B cell (primary cell): Measurements from ENCODE around the gene GDA. TPM values are rescaled to one million over a fixed set of nuclear protein-coding genes. Genes with fewer than 3 reads are reported as not detected.

Experiments used
- ATAC-seq: fragments of 200-7000 bp; cut with Tn5 transposase; one replicate; pipeline ENCODE4 v1.10.0; 2021; ENCODE audit warnings: low read depth, mild to moderate bottlenecking, moderate number of reproducible peaks, moderate library complexity
- CTCF ChIA-PET: fragments of 350-600 bp; sonication (Branson Sonifier 250); formaldehyde crosslinking; loops from one replicate; lab custom pipeline; 2021; ENCODE audit warnings: antibody characterized with exemption, inconsistent platforms; lab: Charles Lee
- POLR2A ChIA-PET: fragments of 350-600 bp; sonication (Branson Sonifier 250); formaldehyde crosslinking; loops from one replicate; lab custom pipeline; 2021; ENCODE audit warnings: antibody characterized with exemption; lab: Charles Lee
- DNase-seq: peaks from one replicate; pipeline ENCODE4 v3.0.0; 2013
- H2AFZ ChIP-seq: 2 replicates; pipeline ENCODE4 v1.6.1; 2012; ENCODE audit warnings: mild to moderate bottlenecking, low read depth, low read length; ENCODE audit not compliant: insufficient read depth, poor library complexity, severe bottlenecking
- H3K27ac ChIP-seq, 2 donors: 1 replicate in 1 of 2; 2 replicates in 1 of 2; pipeline ENCODE4 v1.5.1; 2012 to 2013; ENCODE audit warnings: low read length in 2 of 2, mild to moderate bottlenecking in 2 of 2, moderate library complexity in 1 of 2
- H3K27me3 ChIP-seq, 4 experiments: fragments of 200-600 bp in 1 of 4; sonication (generic) in 1 of 4; replicated peaks in 1 of 4; 1 replicate in 2 of 4; 2 replicates in 2 of 4; pipeline versions ENCODE4 v1.6.1 to v1.7.0; 2013 to 2016; ENCODE audit warnings: low read length in 3 of 4, mild to moderate bottlenecking in 2 of 4, mixed read lengths in 1 of 4, moderate library complexity in 1 of 4; ENCODE audit not compliant: insufficient read depth in 4 of 4, control insufficient read depth in 3 of 4; ENCODE audit errors: control extremely low read depth in 1 of 4
- H3K36me3 ChIP-seq, 2 experiments: replicated peaks in 1 of 2; 1 replicate in 1 of 2; 2 replicates in 1 of 2; pipeline versions ENCODE4 v1.6.1 to v1.7.1; 2013; ENCODE audit warnings: low read length in 1 of 2; ENCODE audit not compliant: insufficient read depth in 2 of 2, control insufficient read depth in 1 of 2; ENCODE audit errors: control extremely low read depth in 1 of 2, extremely low read depth in 1 of 2
- H3K4me1 ChIP-seq, 2 donors: fragments of 200-600 bp in 1 of 2; sonication (generic) in 1 of 2; 1 replicate in 1 of 2; 2 replicates in 1 of 2; pipeline versions ENCODE4 v1.5.1 to v1.6.1; 2013 to 2017; ENCODE audit warnings: low read length in 2 of 2; ENCODE audit not compliant: control insufficient read depth in 2 of 2, insufficient read depth in 2 of 2
- H3K4me2 ChIP-seq: replicated peaks from 2 replicates; pipeline ENCODE3; 2012; ENCODE audit warnings: mild to moderate bottlenecking, low read depth, low read length; ENCODE audit not compliant: poor library complexity, severe bottlenecking
- H3K4me3 ChIP-seq, 5 experiments: fragments of 200-600 bp in 1 of 5; sonication (generic) in 1 of 5; 1 replicate in 3 of 5; 2 replicates in 2 of 5; pipeline versions ENCODE4 v1.5.1 to v1.7.0; 2011 to 2016; ENCODE audit warnings: low read length in 4 of 5, mild to moderate bottlenecking in 4 of 5, low read depth in 2 of 5, control low read depth in 1 of 5, moderate library complexity in 1 of 5; ENCODE audit not compliant: insufficient read depth in 1 of 5; ENCODE audit errors: control extremely low read depth in 1 of 5, extremely low read depth in 1 of 5
- H3K79me2 ChIP-seq: fragments of 200-600 bp; sonication (generic); one replicate; pipeline ENCODE4 v1.6.0; 2016; ENCODE audit warnings: low read length; ENCODE audit not compliant: control insufficient read depth, insufficient read depth
- H3K9ac ChIP-seq: fragments of 200-600 bp; sonication (generic); 2 replicates; pipeline ENCODE4 v1.6.1; 2017; ENCODE audit warnings: mild to moderate bottlenecking, low read length, moderate library complexity
- H3K9me3 ChIP-seq, 3 donors: one replicate each; pipeline versions ENCODE4 v1.6.1 to v1.7.1; 2013; ENCODE audit warnings: low read length in 2 of 3; ENCODE audit not compliant: control insufficient read depth in 2 of 3, insufficient read depth in 1 of 3; ENCODE audit errors: control extremely low read depth in 1 of 3
- H4K20me1 ChIP-seq: 2 replicates; pipeline ENCODE4 v1.6.0; 2012; ENCODE audit warnings: mild to moderate bottlenecking, low read length; ENCODE audit not compliant: insufficient read depth, control insufficient read depth, poor library complexity, severe bottlenecking
- H3K27ac Mint-ChIP-seq: one replicate; pipeline ENCODE4 v1.8.0; 2021; ENCODE audit warnings: mixed read lengths
- H3K27me3 Mint-ChIP-seq: one replicate; pipeline ENCODE4 v1.8.0; 2021; ENCODE audit warnings: mixed read lengths
- H3K4me1 Mint-ChIP-seq: one replicate; pipeline ENCODE4 v1.8.0; 2021; ENCODE audit warnings: mixed read lengths
- H3K4me3 Mint-ChIP-seq: one replicate; pipeline ENCODE4 v1.8.0; 2021; ENCODE audit warnings: mixed read lengths
- H3K9me3 Mint-ChIP-seq: one replicate; pipeline ENCODE4 v1.8.0; 2022; ENCODE audit warnings: mixed read lengths; ENCODE audit not compliant: insufficient read depth
- CTCF ChIP-seq: fragments of 200-600 bp; IDR thresholded peaks from one replicate; pipeline ENCODE4 v1.8.0; 2022; ENCODE audit warnings: antibody characterized with exemption, mild to moderate bottlenecking
- EZH2 ChIP-seq: IDR thresholded peaks from 2 replicates; pipeline ENCODE4 v1.6.1; 2012; ENCODE audit warnings: borderline replicate concordance, low read depth, mild to moderate bottlenecking, moderate library complexity, low read length; ENCODE audit not compliant: insufficient read depth, poor library complexity, severe bottlenecking
- WGBS: methylation state at CpG from one replicate; pipeline ENCODE4 v1.1.5; 2013; ENCODE audit warnings: missing lambda C conversion rate; ENCODE audit not compliant: insufficient coverage; 5-methylcytosine and 5-hydroxymethylcytosine counted together
- intact Hi-C: fragments of 100-400 bp; cut with micrococcal nuclease; formaldehyde crosslinking; loops from one replicate; pipeline ENCODE4 v1.10.0; 2022
- polyA plus RNA-seq: library from polyadenylated mRNA; depleted of rRNA; stranded (reverse); fragments of >200 nt; gene quantifications from 2 replicates; pipeline ENCODE4 v1.2.3, GENCODE V29; 2012
- total RNA-seq, 2 donors: library from RNA; stranded (reverse); fragments of 120-200 nt in 1 of 2; gene quantifications; 1 replicate in 1 of 2; 2 replicates in 1 of 2; pipeline versions ENCODE4 v1.2.3 to v1.2.4, GENCODE V29; 2013 to 2022

Gene GDA
- total and polyA plus RNA-seq, 2 donors (not counting 1 experiment from before 2014, with no cell fraction given): not detected

GRCh38 chr9:72173080-72173479 lies 23.8 kb downstream of the GDA start:
- ATAC-seq: no peak
- Histone ChIP-seq H2AFZ (no peak overlapping the region), H3K27me3 (no peaks in the 10 kb centered on the region), H3K9ac (no peak overlapping the region), H3K4me2 (no peak overlapping the region), H3K27ac (no peak overlapping the region), H4K20me1 (no peaks in the 10 kb centered on the region), H3K4me3 (no peak overlapping the region), H3K4me1 (no peaks in the 10 kb centered on the region), H3K79me2 (no peaks in the 10 kb centered on the region), H3K36me3 (no peaks in the 10 kb centered on the region), H3K9me3 (no peaks in the 10 kb centered on the region)
- no peaks in the 10 kb centered on the region for H3K4me1 Mint-ChIP-seq
- 92% methylated on average over 4 of the region's 4 CpGs for WGBS
- TF ChIP-seq EZH2 (no peak), CTCF (no peak)
- H3K27me3 Mint-ChIP-seq: peaks cover 8% of the 10 kb centered on the region
- H3K4me3 Mint-ChIP-seq: no peak overlapping the region
- H3K9me3 Mint-ChIP-seq: peaks cover 3% of the 10 kb centered on the region
- DNase-seq: no peak
- no peak overlapping the region for H3K27ac Mint-ChIP-seq
- POLR2A ChIA-PET: no interaction called here
- CTCF ChIA-PET: no interaction called here
- intact Hi-C loops: no loop called here

- ChIA-PET CTCF (no interaction called here), POLR2A (no interaction called here)
- Histone ChIP-seq H3K4me3 (no peak overlapping the region), H3K36me3 (no peaks in the 10 kb centered on the region), H2AFZ (no peak overlapping the region), H3K79me2 (no peaks in the 10 kb centered on the region), H3K27me3 (no peaks in the 10 kb centered on the region), H4K20me1 (no peaks in the 10 kb centered on the region), H3K9ac (no peak overlapping the region), H3K4me2 (no peak overlapping the region), H3K27ac (no peak overlapping the region), H3K9me3 (peaks cover 0 to 4% (median 4%) of the 10 kb centered on the region in 3 donors), H3K4me1 (no peaks in the 10 kb centered on the region)
- WGBS: no CpG with 5 or more reads among the region's 2 CpGs
- no peak for DNase-seq
- Mint-ChIP-seq H3K4me1 (no peaks in the 10 kb centered on the region), H3K27ac (no peak overlapping the region), H3K4me3 (no peak overlapping the region), H3K27me3 (peaks cover 3% of the 10 kb centered on the region), H3K9me3 (peaks cover 4% of the 10 kb centered on the region)
- TF ChIP-seq CTCF: no peak
- no peak for TF ChIP-seq EZH2
- intact Hi-C loops: no loop called here
- ATAC-seq: no peak
These were observed 36.3 kb downstream of the GDA start for GRCh38 chr9:72185561-72185960.
